DMS153 (cell line): ENCODE results near the gene MUC6.

Experiments used
- DNase-seq: peaks from one replicate; lab custom pipeline; 2025; lab: John Stamatoyannopoulos, UW

Gene MUC6

DNA sequence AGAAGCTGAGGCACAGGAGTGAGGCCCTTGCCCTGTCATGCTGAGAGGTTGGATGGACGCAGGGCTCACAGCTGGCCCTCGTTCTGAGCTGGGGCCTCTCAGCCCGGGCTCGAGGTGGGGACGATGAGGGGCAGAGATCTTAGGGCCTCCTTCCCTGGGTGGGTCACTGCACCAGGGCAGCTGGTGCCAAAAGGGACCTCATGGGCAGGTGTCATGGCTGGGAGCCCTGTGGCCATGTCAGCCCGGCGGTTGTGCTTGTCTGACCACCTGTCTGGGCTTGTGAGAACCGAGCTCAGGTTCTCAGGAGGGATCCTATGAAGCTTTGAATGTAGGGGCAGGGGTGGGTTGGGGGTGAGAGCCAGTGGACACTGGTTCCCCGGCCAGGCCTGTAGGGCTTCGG, 1.8 kb upstream of the MUC6 start:
- DNase-seq, result no peak

- no peak for DNase-seq
These were observed 1.1 kb upstream of the MUC6 start for GRCh38 chr11:1037506-1038055.

GRCh38 chr11:1036931-1037330, 413 bp upstream of the MUC6 start:
- no peak for DNase-seq

DNA sequence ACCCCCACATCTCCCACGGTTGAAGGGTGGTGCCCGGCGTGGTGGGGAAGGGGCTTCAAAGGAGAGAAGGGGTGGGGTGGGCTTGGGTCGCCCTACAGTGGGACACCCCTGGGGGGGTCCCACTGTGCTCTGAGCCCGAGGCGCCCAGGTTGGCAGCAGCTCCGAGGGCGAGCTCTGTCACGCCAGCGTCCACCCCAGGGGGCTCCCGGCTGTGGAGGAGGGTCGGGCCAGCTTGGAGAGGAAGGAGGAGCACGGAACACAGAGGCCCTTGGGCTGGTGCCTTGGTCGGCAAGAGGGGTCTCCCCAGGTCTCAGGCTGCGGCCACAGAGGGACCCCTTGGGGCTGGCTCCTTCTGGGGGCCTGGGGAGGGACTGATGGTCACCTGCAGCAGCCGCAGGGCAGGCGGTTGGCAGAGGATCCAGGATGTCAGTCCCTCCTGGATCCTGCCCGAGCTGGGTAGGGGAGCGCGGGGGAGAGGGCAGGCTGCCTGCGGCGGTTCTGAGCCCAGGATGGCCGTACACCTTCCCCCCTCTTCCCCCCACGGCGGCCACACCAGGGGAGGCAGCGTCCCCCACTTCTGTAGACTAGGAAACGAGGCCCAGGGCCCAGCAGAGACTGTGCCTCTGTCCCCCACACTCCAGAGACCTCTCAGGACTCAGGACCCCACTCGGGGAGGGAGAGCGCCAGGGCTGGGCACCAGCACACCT, 788 bp downstream of the MUC6 start:
- no peak for DNase-seq

- no peak for DNase-seq
These were observed 1.8 kb downstream of the MUC6 start for GRCh38 chr11:1034456-1035295.

- DNase-seq, result no peak
These were observed 2.5 kb downstream of the MUC6 start for GRCh38 chr11:1034001-1034400.

DNA sequence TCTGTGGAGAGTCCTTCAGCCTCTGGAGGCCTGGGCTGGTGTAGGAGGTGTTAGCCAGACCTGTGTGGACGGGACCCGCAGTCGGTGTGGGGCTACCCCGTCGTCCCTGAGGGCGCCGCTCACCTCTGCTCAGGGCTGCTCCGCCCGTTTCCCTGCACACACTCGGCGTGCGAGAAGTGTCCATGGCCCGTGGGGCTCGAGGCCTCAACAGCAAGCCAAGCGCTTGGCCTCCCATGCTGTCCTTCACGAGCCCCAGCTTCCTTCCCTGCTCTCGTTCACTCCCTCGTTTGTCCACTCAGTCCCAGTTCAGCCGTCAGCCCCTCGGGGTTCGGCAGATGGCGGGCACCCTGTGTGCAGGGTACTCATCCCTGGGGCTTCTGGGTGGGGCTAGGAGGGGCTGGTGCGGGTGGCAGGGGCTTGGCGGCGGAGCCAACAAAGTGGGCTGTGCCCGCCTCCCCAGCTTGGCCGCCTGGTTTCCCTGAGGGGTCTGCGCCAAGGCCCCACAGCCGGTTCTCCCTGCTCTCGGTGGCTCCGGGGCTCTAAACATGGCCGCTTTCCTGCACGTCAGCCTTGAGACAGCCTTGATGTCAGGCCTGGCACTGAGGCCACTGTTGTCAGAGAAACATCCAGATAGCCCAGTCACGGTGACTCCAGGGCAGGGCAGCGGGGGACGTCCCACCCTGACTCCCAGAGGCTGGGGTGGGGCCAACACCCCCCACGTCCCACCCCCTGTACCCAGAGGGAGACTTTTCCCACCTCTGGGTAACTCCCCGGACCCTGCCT, 3.3 kb downstream of the MUC6 start:
- no peak for DNase-seq

DNA sequence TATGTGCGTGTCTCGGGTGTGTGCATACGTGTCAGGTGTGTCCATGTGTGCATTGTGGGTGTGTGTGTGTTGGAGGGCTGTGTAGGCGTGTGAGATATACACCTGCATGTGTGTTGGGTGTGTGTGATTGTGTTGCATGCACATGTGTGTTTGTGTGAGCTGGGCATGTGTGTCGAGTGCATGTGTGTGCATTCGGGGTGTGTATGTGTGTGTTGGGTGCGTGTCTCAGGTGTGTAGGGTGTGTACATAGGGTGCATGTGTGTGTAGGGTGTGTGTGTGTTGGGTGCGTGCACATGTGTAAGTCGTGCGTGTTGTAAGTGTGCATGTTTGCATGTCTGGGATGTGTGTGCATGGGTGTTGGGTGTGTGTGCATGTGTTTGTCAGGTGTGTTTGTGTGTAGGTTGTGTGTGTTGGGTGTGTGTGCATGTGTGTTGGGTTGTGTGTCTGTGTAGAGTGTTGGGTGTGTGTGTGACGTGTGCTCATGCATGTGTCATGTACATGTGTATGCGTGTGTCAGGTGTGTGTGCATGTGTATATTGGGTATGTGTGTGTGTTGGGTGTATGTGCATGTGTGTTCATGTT, 4.1 kb downstream of the MUC6 start:
- no peak for DNase-seq

DNA sequence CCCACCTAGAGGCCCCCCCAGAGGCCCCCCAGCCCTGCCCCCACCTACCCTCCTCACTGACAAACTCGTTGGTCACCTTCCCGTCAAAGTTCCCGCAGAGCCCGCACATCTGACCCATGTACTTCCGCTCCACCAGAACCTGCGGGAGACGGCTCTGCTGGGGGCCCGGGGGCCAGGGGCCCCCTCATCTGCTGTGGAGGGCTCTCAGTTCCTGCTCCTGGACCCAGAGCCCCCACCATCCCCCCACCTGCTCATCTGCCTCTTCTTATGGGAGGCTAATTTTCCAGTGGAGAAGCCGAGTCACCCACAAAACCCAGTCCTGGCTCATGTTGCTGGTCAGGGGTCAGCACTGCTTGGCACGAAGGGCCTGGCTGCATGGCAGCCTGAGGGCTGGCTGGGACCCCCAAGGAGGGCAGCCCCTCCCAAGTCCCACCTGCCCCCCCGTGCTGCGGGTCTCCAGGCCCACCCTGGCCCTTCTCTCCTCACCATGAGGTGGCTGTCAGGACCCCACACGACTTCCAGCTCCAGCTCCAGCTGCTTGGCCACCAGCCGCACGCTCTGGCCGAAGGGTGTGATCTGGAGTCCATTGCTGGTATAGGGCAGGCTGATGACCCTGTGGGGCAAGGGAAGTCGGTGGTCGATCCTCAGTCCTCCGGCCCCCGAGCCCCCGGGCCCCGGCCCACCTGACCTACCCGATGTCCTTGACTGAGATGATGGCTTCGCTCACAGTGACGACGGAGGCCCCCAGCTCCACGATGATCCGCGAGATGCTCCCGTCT, 5.2 kb downstream of the MUC6 start:
- no peak for DNase-seq

- no peak for DNase-seq
These were observed 6.0 kb downstream of the MUC6 start for GRCh38 chr11:1030556-1030955.

DNA sequence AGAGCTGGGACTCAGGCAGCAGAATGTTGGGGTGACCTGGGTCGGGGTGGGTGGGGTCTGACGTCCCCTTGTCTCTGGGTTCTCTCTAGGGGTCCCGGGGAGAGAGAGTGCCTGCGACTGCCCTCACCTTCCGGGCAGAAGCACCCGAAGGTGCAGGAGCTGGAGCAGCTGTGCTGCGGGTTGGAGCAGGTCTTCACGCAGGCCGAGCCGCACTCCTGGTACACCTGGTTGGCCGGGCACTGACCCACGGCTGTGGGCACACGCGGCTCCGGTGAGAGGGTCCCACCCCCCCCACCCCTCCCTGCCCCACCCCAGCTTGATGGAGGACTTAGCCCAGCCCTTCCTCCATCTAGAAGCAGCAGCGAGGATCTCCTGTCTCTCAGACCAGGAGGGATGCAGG, 6.4 kb downstream of the MUC6 start:
- DNase-seq, result no peak

DNA sequence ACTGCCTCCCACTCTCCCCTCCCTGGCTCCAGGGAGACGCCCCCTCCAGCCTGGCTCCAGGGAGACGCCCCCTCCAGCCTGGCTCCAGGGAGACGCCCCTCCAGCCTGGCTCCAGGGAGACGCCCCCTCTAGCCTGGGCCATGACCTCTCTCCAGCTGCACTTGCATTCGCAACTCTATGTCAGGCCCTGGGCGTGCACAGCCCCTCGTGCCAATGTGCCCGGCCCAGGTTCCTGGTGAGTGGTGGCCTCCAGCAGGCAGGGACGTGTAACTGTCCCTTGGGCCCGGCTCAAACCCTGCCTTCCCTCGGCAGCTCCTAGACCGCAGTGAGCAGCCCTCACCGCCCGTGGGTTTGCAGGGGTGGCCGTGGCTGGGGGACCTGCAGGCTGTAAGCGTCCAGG, 6.9 kb downstream of the MUC6 start:
- DNase-seq, result no peak

DNA sequence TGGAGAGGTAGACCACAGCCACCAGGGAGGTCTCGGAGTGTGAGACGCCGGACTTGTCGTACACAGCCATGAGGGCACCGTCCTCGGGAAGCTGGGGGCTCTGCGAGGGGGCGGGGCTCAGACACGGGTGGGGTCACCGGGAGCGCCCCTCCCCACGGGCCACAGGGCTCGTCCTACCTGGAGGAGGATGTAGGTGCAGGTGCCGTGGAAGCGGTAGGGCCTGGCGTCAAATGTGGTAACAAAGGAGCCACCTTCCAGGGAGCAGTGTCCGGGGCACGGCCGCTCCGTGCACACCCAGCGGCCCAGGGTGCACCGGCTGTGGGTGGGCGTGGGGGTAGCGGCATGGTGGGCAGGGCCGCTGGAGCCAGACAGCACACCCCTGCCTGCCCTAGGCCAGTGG, 7.5 kb downstream of the MUC6 start:
- DNase-seq, result no peak

- no peak for DNase-seq
These were observed 7.9 kb downstream of the MUC6 start for GRCh38 chr11:1028616-1029015.

GRCh38 chr11:1028291-1028540, 8.3 kb downstream of the MUC6 start:
- DNase-seq, result no peak

GRCh38 chr11:1027483-1028290, 8.8 kb downstream of the MUC6 start:
- DNase-seq, result no peak

- DNase-seq, result no peak
These were observed 9.7 kb downstream of the MUC6 start for GRCh38 chr11:1026641-1027482.

GRCh38 chr11:1026163-1026450, 10.4 kb downstream of the MUC6 start:
- DNase-seq, result no peak

DNA sequence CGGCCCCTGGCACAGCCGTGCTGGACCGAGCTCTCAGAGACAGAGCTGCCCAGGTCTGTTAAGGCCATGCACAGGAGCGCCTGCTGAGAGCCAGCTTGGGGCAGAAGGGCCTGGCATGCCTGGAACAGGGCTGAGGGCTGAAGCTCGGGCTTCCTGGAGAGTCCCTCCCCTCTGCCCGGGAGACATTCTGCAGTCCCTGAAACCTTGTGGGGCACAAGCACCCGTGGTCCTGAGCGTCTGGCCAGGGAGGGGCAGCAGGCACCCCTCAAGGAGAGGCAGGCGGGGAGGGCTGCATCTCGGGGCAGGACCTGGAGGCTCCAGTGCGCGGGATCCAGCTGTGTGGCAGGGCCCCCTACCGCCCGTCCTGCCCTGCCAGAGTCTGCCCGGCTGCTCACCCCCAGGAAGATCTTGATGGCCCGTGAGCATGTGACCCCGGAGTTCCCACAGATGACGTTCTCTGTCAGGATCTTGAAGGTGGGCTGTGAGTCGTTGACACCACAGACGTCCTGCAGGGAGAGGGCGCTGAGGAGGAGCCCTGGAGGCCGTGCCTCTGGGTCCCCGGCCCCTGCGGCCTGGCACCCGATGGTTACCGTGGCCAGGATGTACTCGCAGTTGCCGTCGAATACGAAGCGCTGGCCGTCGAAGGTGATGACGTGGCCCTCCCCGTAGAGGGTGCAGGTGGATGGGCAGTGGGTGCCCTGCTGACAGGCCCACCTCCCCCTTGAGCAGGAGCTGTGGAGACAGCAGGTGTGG, 10.9 kb downstream of the MUC6 start:
- no peak for DNase-seq
